GM23248 (cell line): Measurements from ENCODE around the gene NLGN4Y.

Source experiments
- EZH2 ChIP-seq: fragments of 200-600 bp; sonication (generic); IDR thresholded peaks from 2 replicates; pipeline ENCODE4 v1.6.1; 2018; ENCODE audit warnings: antibody characterized with exemption, mild to moderate bottlenecking; ENCODE audit not compliant: insufficient read depth, poor library complexity, severe bottlenecking
- EZH2phosphoT487 ChIP-seq: fragments of 200-600 bp; sonication (generic); IDR thresholded peaks from 2 replicates; pipeline ENCODE4 v1.6.1; 2018; ENCODE audit warnings: antibody characterized with exemption, moderate library complexity, mild to moderate bottlenecking, low read depth; ENCODE audit not compliant: insufficient read depth

DNA sequence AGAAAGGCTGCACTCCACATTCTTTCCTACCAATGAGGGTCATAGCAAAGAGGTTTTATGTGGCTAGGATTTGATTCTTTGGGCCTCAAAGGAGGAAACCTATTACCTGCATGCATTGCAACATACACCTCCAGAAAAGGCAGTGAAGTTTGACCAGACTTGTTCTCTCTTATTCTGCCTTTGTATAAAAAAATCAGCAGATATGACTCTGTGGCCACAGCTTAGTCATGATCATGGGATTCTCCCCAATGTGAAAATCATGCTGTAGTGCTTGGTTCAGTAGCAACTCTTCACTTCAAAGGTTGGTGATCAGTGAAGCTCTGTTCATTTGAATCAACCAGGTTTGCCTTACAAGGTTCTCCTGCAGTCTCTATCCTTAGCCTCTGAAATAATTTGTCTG lies 38.4 kb upstream of the NLGN4Y start:
- TF ChIP-seq EZH2 (no peak), EZH2phosphoT487 (no peak)
